ENCODE results near the gene ROPN1L. TPM values are rescaled to one million over a fixed set of nuclear protein-coding genes. Genes with fewer than 3 reads are reported as not detected.

ROPN1L gene
- total and polyA plus RNA-seq, 2 donors (not counting 1 experiment from before 2014, with no cell fraction given), result 0.91 TPM; not detected in 1

- Mint-ChIP-seq H3K4me1 (no peaks in the 10 kb centered on the region), H3K27me3 (no peaks in the 10 kb centered on the region), H3K27ac (no peak overlapping the region), H3K4me3 (no peak overlapping the region), H3K9me3 (ENCODE audit: insufficient read depth) (no peaks in the 10 kb centered on the region)
- H3K27me3 ChIP-seq (replicated peaks in 1 of 4; ENCODE audit: control extremely low read depth in 1 of 4, control insufficient read depth in 3 of 4, insufficient read depth in 4 of 4, low read length in 3 of 4), result peaks cover 0 to 3% (median 0%) of the 10 kb centered on the region in 4 experiments
- no peak overlapping the region for H3K9ac ChIP-seq (ENCODE audit: low read length)
- H3K4me2 ChIP-seq (replicated peaks; ENCODE audit: low read depth, low read length, poor library complexity, severe bottlenecking), result no peak overlapping the region
- no peak for TF ChIP-seq CTCF (IDR thresholded peaks at IDR 0.05)
- TF ChIP-seq EZH2 (IDR thresholded peaks at IDR 0.05; ENCODE audit: borderline replicate concordance, insufficient read depth, low read depth, low read length, poor library complexity, severe bottlenecking), result no peak
- H3K36me3 ChIP-seq (replicated peaks in 1 of 2; ENCODE audit: control extremely low read depth in 1 of 2, control insufficient read depth in 1 of 2, extremely low read depth in 1 of 2, insufficient read depth in 2 of 2, low read length in 1 of 2), result no peaks in the 10 kb centered on the region
- no peak overlapping the region for H3K4me3 ChIP-seq (ENCODE audit: control extremely low read depth in 1 of 5, extremely low read depth in 1 of 5, insufficient read depth in 1 of 5, low read depth in 2 of 5, low read length in 4 of 5)
- no CpG with 5 or more reads among the region's 6 CpGs for WGBS (ENCODE audit: insufficient coverage)
- intact Hi-C loops (cut with micrococcal nuclease), result no loop called here
- ChIA-PET POLR2A (no interaction called here), CTCF (no interaction called here)
- ATAC-seq (ENCODE audit: low read depth) (no peak), DNase-seq (no peak)
- no peaks in the 10 kb centered on the region for H4K20me1 ChIP-seq (ENCODE audit: control insufficient read depth, insufficient read depth, low read length, poor library complexity, severe bottlenecking)
- no peaks in the 10 kb centered on the region for H3K79me2 ChIP-seq (ENCODE audit: control insufficient read depth, insufficient read depth, low read length)
- peaks cover 0 to 16% (median 8%) of the 10 kb centered on the region in 3 donors for H3K9me3 ChIP-seq (ENCODE audit: control extremely low read depth in 1 of 3, control insufficient read depth in 2 of 3, insufficient read depth in 1 of 3, low read length in 2 of 3)
- H3K4me1 ChIP-seq (ENCODE audit: control insufficient read depth in 2 of 2, insufficient read depth in 2 of 2, low read length in 2 of 2), result no peaks in the 10 kb centered on the region
- no peak overlapping the region for H3K27ac ChIP-seq (ENCODE audit: low read length in 2 of 2)
- H2AFZ ChIP-seq (ENCODE audit: insufficient read depth, low read depth, low read length, poor library complexity, severe bottlenecking), result no peak overlapping the region
These were observed 30.0 kb downstream of the ROPN1L start for GRCh38 chr5:10471677-10472076.

GRCh38 chr5:10474521-10475075 lies 32.9 kb downstream of the ROPN1L start:
- Histone ChIP-seq H3K79me2 (ENCODE audit: control insufficient read depth, insufficient read depth, low read length) (no peaks in the 10 kb centered on the region), H4K20me1 (ENCODE audit: control insufficient read depth, insufficient read depth, low read length, poor library complexity, severe bottlenecking) (no peaks in the 10 kb centered on the region), H3K4me3 (ENCODE audit: control extremely low read depth in 1 of 5, extremely low read depth in 1 of 5, insufficient read depth in 1 of 5, low read depth in 2 of 5, low read length in 4 of 5) (no peak overlapping the region), H3K9me3 (ENCODE audit: control extremely low read depth in 1 of 3, control insufficient read depth in 2 of 3, insufficient read depth in 1 of 3, low read length in 2 of 3) (peaks cover 0 to 16% (median 8%) of the 10 kb centered on the region in 3 donors), H2AFZ (ENCODE audit: insufficient read depth, low read depth, low read length, poor library complexity, severe bottlenecking) (no peak overlapping the region), H3K36me3 (replicated peaks in 1 of 2; ENCODE audit: control extremely low read depth in 1 of 2, control insufficient read depth in 1 of 2, extremely low read depth in 1 of 2, insufficient read depth in 2 of 2, low read length in 1 of 2) (no peaks in the 10 kb centered on the region), H3K27ac (ENCODE audit: low read length in 2 of 2) (no peak overlapping the region), H3K4me2 (replicated peaks; ENCODE audit: low read depth, low read length, poor library complexity, severe bottlenecking) (no peak overlapping the region), H3K27me3 (replicated peaks in 1 of 4; ENCODE audit: control extremely low read depth in 1 of 4, control insufficient read depth in 3 of 4, insufficient read depth in 4 of 4, low read length in 3 of 4) (no peaks in the 10 kb centered on the region), H3K4me1 (ENCODE audit: control insufficient read depth in 2 of 2, insufficient read depth in 2 of 2, low read length in 2 of 2) (no peaks in the 10 kb centered on the region), H3K9ac (ENCODE audit: low read length) (no peak overlapping the region)
- POLR2A ChIA-PET, result no interaction called here
- ATAC-seq (ENCODE audit: low read depth), result no peak
- Mint-ChIP-seq H3K4me1 (no peaks in the 10 kb centered on the region), H3K27me3 (no peaks in the 10 kb centered on the region), H3K9me3 (ENCODE audit: insufficient read depth) (no peaks in the 10 kb centered on the region), H3K27ac (no peak overlapping the region), H3K4me3 (no peak overlapping the region)
- DNase-seq, result no peak
- TF ChIP-seq CTCF (IDR thresholded peaks at IDR 0.05), result no peak
- TF ChIP-seq EZH2 (IDR thresholded peaks at IDR 0.05; ENCODE audit: borderline replicate concordance, insufficient read depth, low read depth, low read length, poor library complexity, severe bottlenecking), result no peak
- intact Hi-C loops (cut with micrococcal nuclease), result no loop called here
- WGBS (ENCODE audit: insufficient coverage), result 93% methylated on average over 5 of the region's 7 CpGs
- CTCF ChIA-PET, result no interaction called here
